HuH-7.5 (cell line): Measurements from ENCODE around the gene AIF1.
A peak's percentile ranks its signal among the peaks of the same experiment; 100 is the strongest.
"Not testable (repeated sequence)": the region's sequence is repeated elsewhere in the genome, so short reads cannot be mapped to it uniquely, and the experiment has no call there.

Experiments
- DNase-seq: peaks from one replicate; pipeline ENCODE4 v3.0.0; 2011; ENCODE audit warnings: low spot score

AIF1 gene

GRCh38 chr6:31580807-31581433, 34.1 kb upstream of the AIF1 start:
- DNase-seq: peak; percentile 75

GRCh38 chr6:31581434-31582229, 33.4 kb upstream of the AIF1 start:
- no peak for DNase-seq

GRCh38 chr6:31582230-31582643, 32.8 kb upstream of the AIF1 start, which contains the start of gene LTB:
Gene LTB, minus strand, starts transcription at chr6:31582424. Its CDS starts 7 bp downstream, at chr6:31582417.
- no peak for DNase-seq

- DNase-seq: no peak
These were observed 29.5 kb upstream of the AIF1 start for GRCh38 chr6:31585491-31585890.

GRCh38 chr6:31586008-31586407, 29.0 kb upstream of the AIF1 start, which contains the start of gene LST1:
Gene LST1, plus strand, starts transcription at chr6:31586277. Its CDS starts 1,023 bp downstream, at chr6:31587300.
- DNase-seq: no peak

- DNase-seq: no peak
These were observed 28.3 kb upstream of the AIF1 start for GRCh38 chr6:31586599-31587281.

- no peak for DNase-seq
These were observed 26.9 kb upstream of the AIF1 start for GRCh38 chr6:31587791-31588777.

GRCh38 chr6:31588871-31589650, 26.0 kb upstream of the AIF1 start:
- DNase-seq: no peak

GRCh38 chr6:31590691-31591090, 24.3 kb upstream of the AIF1 start:
- DNase-seq: not testable (repeated sequence)

- no peak for DNase-seq
These were observed 22.6 kb upstream of the AIF1 start for GRCh38 chr6:31592396-31592771.

GRCh38 chr6:31597006-31597405, 18.0 kb upstream of the AIF1 start:
- no peak for DNase-seq

- DNase-seq: no peak
These were observed 7.7 kb upstream of the AIF1 start for GRCh38 chr6:31607317-31607716.

GRCh38 chr6:31609519-31610406, 5.3 kb upstream of the AIF1 start:
- DNase-seq: no peak

GRCh38 chr6:31610968-31611367, 4.1 kb upstream of the AIF1 start:
- DNase-seq: no peak

GRCh38 chr6:31614075-31614619, 887 bp upstream of the AIF1 start:
- DNase-seq: no peak

GRCh38 chr6:31615748-31616147, 714 bp downstream of the AIF1 start:
- DNase-seq: no peak

- no peak for DNase-seq
These were observed 2.0 kb downstream of the AIF1 start for GRCh38 chr6:31617010-31617409.

- DNase-seq: peak; percentile 89
These were observed 5.0 kb downstream of the AIF1 start for GRCh38 chr6:31619805-31620585.
